ENCODE measurements around the gene LRRC1.

The LRRC1 gene

GRCh38 chr6:53925891-53926290 lies 131.1 kb downstream of the LRRC1 start:
- DNase-seq, result no peak

GRCh38 chr6:53926505-53926904 lies 131.7 kb downstream of the LRRC1 start:
- DNase-seq, result no peak

GRCh38 chr6:53928641-53929040 lies 133.8 kb downstream of the LRRC1 start:
- no peak for DNase-seq

GRCh38 chr6:53929041-53929820 lies 134.4 kb downstream of the LRRC1 start:
- no peak for DNase-seq

- DNase-seq, result no peak
Measured at GRCh38 chr6:53929821-53930120, 135.0 kb downstream of the LRRC1 start.

GRCh38 chr6:53930330-53930729 lies 135.5 kb downstream of the LRRC1 start:
- no peak for DNase-seq

GRCh38 chr6:53931086-53931485 lies 136.3 kb downstream of the LRRC1 start:
- DNase-seq, result no peak

- no peak for DNase-seq
Measured at GRCh38 chr6:53932516-53932915, 137.7 kb downstream of the LRRC1 start.

- DNase-seq, result no peak
Measured at GRCh38 chr6:53934023-53934422, 139.2 kb downstream of the LRRC1 start.

GRCh38 chr6:53937461-53937860 lies 142.7 kb downstream of the LRRC1 start:
- no peak for DNase-seq

- no peak for DNase-seq
Measured at GRCh38 chr6:53938810-53939209, 144.0 kb downstream of the LRRC1 start.

- DNase-seq, result no peak
Measured at GRCh38 chr6:53939830-53940229, 145.0 kb downstream of the LRRC1 start.

GRCh38 chr6:53943395-53943794 lies 148.6 kb downstream of the LRRC1 start:
- DNase-seq, result no peak

GRCh38 chr6:53944091-53944490 lies 149.3 kb downstream of the LRRC1 start:
- DNase-seq, result no peak

GRCh38 chr6:53944543-53944942 lies 149.7 kb downstream of the LRRC1 start:
- no peak for DNase-seq

- DNase-seq, result no peak
Measured at GRCh38 chr6:53945765-53946407, 151.1 kb downstream of the LRRC1 start.

GRCh38 chr6:53947780-53948179 lies 153.0 kb downstream of the LRRC1 start:
- no peak for DNase-seq

GRCh38 chr6:53951383-53951782 lies 156.6 kb downstream of the LRRC1 start:
- DNase-seq, result no peak

- peak; percentile 57 for DNase-seq
Measured at GRCh38 chr6:53956068-53956711, 161.4 kb downstream of the LRRC1 start.

GRCh38 chr6:53956804-53957203 lies 162.0 kb downstream of the LRRC1 start:
- DNase-seq, result no peak

- DNase-seq, result no peak
Measured at GRCh38 chr6:53959717-53960116, 164.9 kb downstream of the LRRC1 start.

- DNase-seq, result no peak
Measured at GRCh38 chr6:53960311-53960710, 165.5 kb downstream of the LRRC1 start.

- DNase-seq, result no peak
Measured at GRCh38 chr6:53961679-53962370, 167.0 kb downstream of the LRRC1 start.

Data from right kidney (tissue), 1 donor.